Transverse colon (tissue), 4 donors: ENCODE results near the gene EVC. TPM values are rescaled to one million over a fixed set of nuclear protein-coding genes. Genes with fewer than 3 reads are reported as not detected.

Experiments used
- DNase-seq: peaks from one replicate; pipeline ENCODE4 v3.0.0-alpha.2; 2019
- H3K27ac ChIP-seq, 4 donors: fragments of 200-600 bp; sonication (generic); 2 replicates each; pipeline ENCODE4 v1.5.1; 2016 to 2018; ENCODE audit warnings: inconsistent platforms in 4 of 4
- H3K27me3 ChIP-seq: fragments of 200-600 bp; sonication (generic); 2 replicates; pipeline ENCODE4 v1.5.1; 2017; ENCODE audit warnings: inconsistent platforms
- H3K36me3 ChIP-seq, 4 donors: fragments of 200-600 bp; sonication (generic); 2 replicates each; pipeline ENCODE4 v1.5.1; 2017 to 2019; ENCODE audit warnings: inconsistent platforms in 4 of 4
- H3K4me1 ChIP-seq, 4 donors: fragments of 200-600 bp; sonication (generic); 2 replicates each; pipeline ENCODE4 v1.5.1; 2017 to 2020; ENCODE audit warnings: inconsistent platforms in 4 of 4
- H3K4me3 ChIP-seq, 4 donors: fragments of 200-600 bp; sonication (generic); 1 replicate in 1 of 4; 2 replicates in 3 of 4; pipeline versions ENCODE4 v1.5.1 to v1.6.1; 2017 to 2019; ENCODE audit warnings: inconsistent platforms in 4 of 4
- H3K9me3 ChIP-seq, 2 donors: fragments of 200-600 bp; sonication (generic); 2 replicates each; pipeline ENCODE4 v1.5.1; 2017 to 2019; ENCODE audit warnings: inconsistent platforms in 2 of 2
- EP300 ChIP-seq: sonication (generic); formaldehyde crosslinking; IDR thresholded peaks from one replicate; pipeline ENCODE4 v1.6.1; 2017; ENCODE audit warnings: antibody characterized with exemption, low read depth
- POLR2A ChIP-seq: fragments of 450-650 bp; IDR thresholded peaks from one replicate; pipeline ENCODE4 v1.6.1; 2016; ENCODE audit warnings: antibody characterized with exemption, mild to moderate bottlenecking, moderate library complexity
- POLR2AphosphoS5 ChIP-seq, 3 donors: sonication (generic); formaldehyde crosslinking; IDR thresholded peaks; one replicate each; pipeline ENCODE4 v1.6.1; 2016; ENCODE audit warnings: antibody characterized with exemption in 3 of 3
- WGBS, 2 donors: methylation state at CpG; one replicate each; pipeline ENCODE4 v1.1.5; 2018; ENCODE audit warnings: low coverage in 1 of 2; 5-methylcytosine and 5-hydroxymethylcytosine counted together
- in situ Hi-C, 4 donors: fragments of 200-750 bp; cut with MboI; loops; one replicate each; pipeline versions ENCODE4 v1.15.0 to v1.15.1; 2017; ENCODE audit warnings: low sequenced_read_pairs in 3 of 4, low pct_ligation_motif_present in 1 of 4, low pct_unique_long_range_greater_than_20kb in 1 of 4
- intact Hi-C: fragments of 100-400 bp; cut with DNase I; formaldehyde crosslinking; loops from one replicate; pipeline ENCODE4 v1.15.1; 2023; ENCODE audit warnings: low total_unique reads
- total RNA-seq, 4 donors: library from RNA; depleted of rRNA; stranded (reverse); fragments of >200 nt; gene quantifications; one replicate each; pipeline ENCODE4 v1.1.0, GENCODE V29; 2016
- TF ChIP-seq, protein P1 (sequence below), 5 experiments: fragments of 200-600 bp in 3 of 5; fragments of 450-650 bp in 2 of 5; sonication (generic) in 3 of 5; IDR thresholded peaks; 1 replicate in 2 of 5; 2 replicates in 3 of 5; pipeline ENCODE4 v1.5.1; 2016 to 2017; ENCODE audit warnings: antibody characterized with exemption in 5 of 5, inconsistent platforms in 3 of 5, mild to moderate bottlenecking in 2 of 5, moderate library complexity in 1 of 5

Gene EVC
- total RNA-seq, 4 donors from 2014 or later = 6.0 to 45.8 (median 12.0) TPM

DNA sequence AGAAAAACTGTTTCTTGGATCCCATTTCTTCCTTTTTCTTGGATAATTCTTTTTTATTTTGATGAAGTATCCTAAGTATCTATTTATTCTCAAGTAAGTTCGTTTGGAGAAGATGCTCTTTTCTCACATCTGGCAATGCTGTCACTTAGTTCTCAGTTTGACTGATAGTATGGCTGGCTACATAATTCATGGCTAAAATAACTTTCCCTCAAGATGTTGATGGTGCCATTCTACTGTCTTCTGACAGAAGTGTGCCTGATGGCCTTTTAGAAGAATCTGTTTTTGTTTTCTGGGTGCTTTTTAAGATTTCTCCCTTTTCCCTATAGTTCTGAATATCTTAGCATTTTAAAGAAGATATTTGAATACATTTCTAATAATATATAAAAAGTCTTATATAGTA is 44.3 kb upstream of the EVC start:
- TF ChIP-seq EP300 = no peak
- TF ChIP-seq, protein P1, sequence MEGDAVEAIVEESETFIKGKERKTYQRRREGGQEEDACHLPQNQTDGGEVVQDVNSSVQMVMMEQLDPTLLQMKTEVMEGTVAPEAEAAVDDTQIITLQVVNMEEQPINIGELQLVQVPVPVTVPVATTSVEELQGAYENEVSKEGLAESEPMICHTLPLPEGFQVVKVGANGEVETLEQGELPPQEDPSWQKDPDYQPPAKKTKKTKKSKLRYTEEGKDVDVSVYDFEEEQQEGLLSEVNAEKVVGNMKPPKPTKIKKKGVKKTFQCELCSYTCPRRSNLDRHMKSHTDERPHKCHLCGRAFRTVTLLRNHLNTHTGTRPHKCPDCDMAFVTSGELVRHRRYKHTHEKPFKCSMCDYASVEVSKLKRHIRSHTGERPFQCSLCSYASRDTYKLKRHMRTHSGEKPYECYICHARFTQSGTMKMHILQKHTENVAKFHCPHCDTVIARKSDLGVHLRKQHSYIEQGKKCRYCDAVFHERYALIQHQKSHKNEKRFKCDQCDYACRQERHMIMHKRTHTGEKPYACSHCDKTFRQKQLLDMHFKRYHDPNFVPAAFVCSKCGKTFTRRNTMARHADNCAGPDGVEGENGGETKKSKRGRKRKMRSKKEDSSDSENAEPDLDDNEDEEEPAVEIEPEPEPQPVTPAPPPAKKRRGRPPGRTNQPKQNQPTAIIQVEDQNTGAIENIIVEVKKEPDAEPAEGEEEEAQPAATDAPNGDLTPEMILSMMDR (IDR thresholded peaks at IDR 0.05) = no peak
- no peak for TF ChIP-seq POLR2A
- no peak for TF ChIP-seq POLR2AphosphoS5 (IDR thresholded peaks at IDR 0.05)
- Histone ChIP-seq H3K4me3 (no peak overlapping the region), H3K27ac (no peak overlapping the region), H3K36me3 (no peaks in the 10 kb centered on the region), H3K4me1 (no peaks in the 10 kb centered on the region), H3K9me3 (no peaks in the 10 kb centered on the region), H3K27me3 (no peaks in the 10 kb centered on the region)
- DNase-seq = no peak
- 56 to 64% methylated on average over 1 of the region's 1 CpG for WGBS, 2 donors
- intact Hi-C loops (no loop called here), in situ Hi-C loops (no loop called here)

DNA sequence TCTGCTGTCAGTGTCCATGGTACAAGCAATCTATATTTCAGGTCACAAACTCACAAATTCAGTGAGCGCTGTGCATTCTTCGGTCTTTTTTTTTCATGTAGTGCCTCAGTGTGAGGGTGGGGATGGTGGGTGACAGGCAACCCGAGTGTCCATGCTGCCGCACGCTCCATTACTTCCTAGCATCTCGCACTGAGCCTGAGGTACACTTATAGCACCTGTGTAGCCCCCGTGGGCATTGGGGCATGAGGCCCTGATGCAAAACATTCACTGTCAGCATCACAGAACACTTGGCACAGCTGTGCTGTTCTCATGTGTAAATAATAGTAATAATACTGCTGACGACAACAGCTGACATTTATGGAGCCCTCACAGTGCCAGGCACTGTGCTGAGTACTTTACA is 34.2 kb upstream of the EVC start:
- Histone ChIP-seq H3K9me3 (no peaks in the 10 kb centered on the region), H3K27ac (no peak overlapping the region), H3K4me1 (no peaks in the 10 kb centered on the region), H3K27me3 (no peaks in the 10 kb centered on the region), H3K4me3 (no peak overlapping the region), H3K36me3 (no peaks in the 10 kb centered on the region)
- intact Hi-C loops = no loop called here
- TF ChIP-seq, protein P1 (IDR thresholded peaks at IDR 0.05) = no peak
- no peak for TF ChIP-seq POLR2A
- no peak for TF ChIP-seq POLR2AphosphoS5 (IDR thresholded peaks at IDR 0.05)
- TF ChIP-seq EP300 = no peak
- no peak for DNase-seq
- in situ Hi-C loops = no loop called here
- 67 to 89% methylated on average over 1 to 8 of the region's 8 CpGs for WGBS, 2 donors

DNA sequence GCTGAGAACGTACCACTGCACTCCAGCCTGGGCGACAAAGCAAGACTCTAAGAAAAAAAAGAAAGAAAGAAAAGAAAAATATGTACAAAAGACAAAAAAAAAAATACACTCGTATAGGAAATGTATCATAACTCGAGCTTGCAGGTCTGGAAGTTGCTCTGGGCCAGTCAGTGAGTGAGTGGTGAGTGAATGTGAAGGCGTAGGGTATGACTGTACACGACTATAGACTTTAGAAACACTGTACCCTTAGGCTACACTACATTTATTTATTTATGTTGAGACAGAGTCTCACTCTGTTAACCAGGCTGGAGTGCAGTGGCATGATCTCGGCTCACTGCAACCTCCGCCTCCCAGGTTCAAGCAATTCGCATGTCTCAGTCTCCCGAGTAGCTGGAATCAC is 32.0 kb upstream of the EVC start:
- Histone ChIP-seq H3K4me3 (no peak overlapping the region), H3K4me1 (no peaks in the 10 kb centered on the region)

DNA sequence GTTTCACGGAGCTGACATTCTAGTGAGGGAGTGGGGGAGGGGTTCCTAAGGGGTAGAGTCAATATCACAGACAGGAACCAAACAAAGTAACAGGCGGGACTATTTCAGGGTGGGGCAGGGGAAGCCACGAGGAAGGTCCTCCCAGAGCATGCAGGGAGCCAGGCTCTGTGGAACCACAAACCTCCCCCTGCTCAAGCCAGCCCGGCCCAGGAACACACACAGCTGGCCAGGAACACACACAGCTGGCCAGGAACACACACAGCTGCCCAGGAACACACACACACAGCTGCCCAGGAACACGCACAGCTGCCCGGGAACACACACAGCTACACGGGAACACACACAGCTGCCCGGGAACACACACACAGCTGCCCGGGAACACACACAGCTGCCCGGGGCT is 27.4 kb upstream of the EVC start:
- TF ChIP-seq, protein P1 (IDR thresholded peaks at IDR 0.05) = no peak
- TF ChIP-seq POLR2AphosphoS5 (IDR thresholded peaks at IDR 0.05) = no peak
- no peak for TF ChIP-seq POLR2A
- TF ChIP-seq EP300 = no peak
- WGBS, 2 donors = 23 to 53% methylated on average over 4 to 10 of the region's 10 CpGs
- no peaks in the 10 kb centered on the region for H3K4me1 ChIP-seq
- no peak overlapping the region for H3K27ac ChIP-seq
- no peaks in the 10 kb centered on the region for H3K27me3 ChIP-seq
- in situ Hi-C loops = no loop called here
- H3K9me3 ChIP-seq = no peaks in the 10 kb centered on the region
- H3K36me3 ChIP-seq = no peaks in the 10 kb centered on the region
- no peak for DNase-seq
- intact Hi-C loops = no loop called here
- no peak overlapping the region for H3K4me3 ChIP-seq

More for the DNA sequence above, 32.0 kb upstream of the EVC start:
- no peak overlapping the region for H3K27ac ChIP-seq
- intact Hi-C loops (no loop called here), in situ Hi-C loops (no loop called here)
- 71 to 86% methylated on average over 6 to 10 of the region's 10 CpGs for WGBS, 2 donors
- no peak for TF ChIP-seq POLR2A
- TF ChIP-seq, protein P1 (IDR thresholded peaks at IDR 0.05) = no peak
- TF ChIP-seq POLR2AphosphoS5 (IDR thresholded peaks at IDR 0.05) = no peak
- TF ChIP-seq EP300 = no peak
- no peak for DNase-seq
- no peaks in the 10 kb centered on the region for H3K27me3 ChIP-seq
- no peaks in the 10 kb centered on the region for H3K9me3 ChIP-seq
- H3K36me3 ChIP-seq = no peaks in the 10 kb centered on the region
